ENCODE measurements around the gene ZNF580.

ZNF580 gene

GRCh38 chr19:55691561-55692481, 51.0 kb downstream of the ZNF580 start:
- TF ChIP-seq CTCF (IDR thresholded peaks at IDR 0.05; ENCODE audit: low read depth, low read length) = no peak

GRCh38 chr19:55692681-55693081, 51.9 kb downstream of the ZNF580 start:
- TF ChIP-seq CTCF (IDR thresholded peaks at IDR 0.05; ENCODE audit: low read depth, low read length) = no peak
- no peak overlapping the region for H3K4me3 ChIP-seq (ENCODE audit: low read depth, low read length)

More at GRCh38 chr19:55691561-55692481, 51.0 kb downstream of the ZNF580 start:
- H3K4me3 ChIP-seq (ENCODE audit: low read depth, low read length) = no peak overlapping the region
